ENCODE measurements around the gene LEMD1.

Gene LEMD1

GRCh38 chr1:205353612-205354011, 68.2 kb downstream of the LEMD1 start:
- H3K4me3 ChIP-seq (ENCODE audit: low read length) = no peak overlapping the region
- H3K36me3 ChIP-seq (replicated peaks; ENCODE audit: insufficient read depth, low read length) = no peaks in the 10 kb centered on the region
- TF ChIP-seq EZH2phosphoT487 (IDR thresholded peaks at IDR 0.05; ENCODE audit: low read length) = no peak
- no peaks in the 10 kb centered on the region for H4K20me1 ChIP-seq (ENCODE audit: insufficient read depth, low read length)
- H3K27me3 ChIP-seq (replicated peaks; ENCODE audit: insufficient read depth, low read length) = no peaks in the 10 kb centered on the region
- no peak overlapping the region for H3K27ac ChIP-seq (ENCODE audit: low read length)
- no peaks in the 10 kb centered on the region for H3K9me3 ChIP-seq (replicated peaks; ENCODE audit: insufficient read depth, low read length)
- peaks cover 11% of the 10 kb centered on the region for H3F3A ChIP-seq (ENCODE audit: insufficient read depth, low read length)
- H3K9me2 ChIP-seq (replicated peaks; ENCODE audit: insufficient read depth, low read length) = no peaks in the 10 kb centered on the region
- H2AFZ ChIP-seq (ENCODE audit: low read length) = no peak overlapping the region
- H3K4me1 ChIP-seq (ENCODE audit: low read length) = peaks cover 20% of the 10 kb centered on the region
- H3K9ac ChIP-seq (ENCODE audit: low read length) = no peak overlapping the region
- no peak overlapping the region for H3K4me2 ChIP-seq (ENCODE audit: low read depth, low read length)
- no peak for DNase-seq
- no peaks in the 10 kb centered on the region for H3K79me2 ChIP-seq (ENCODE audit: low read length)

GRCh38 chr1:205353191-205353590, 68.7 kb downstream of the LEMD1 start:
- H3K4me2 ChIP-seq (ENCODE audit: low read depth, low read length) = no peak overlapping the region
- H3K27ac ChIP-seq (ENCODE audit: low read length) = no peak overlapping the region
- H3K79me2 ChIP-seq (ENCODE audit: low read length) = no peaks in the 10 kb centered on the region
- H3K9ac ChIP-seq (ENCODE audit: low read length) = no peak overlapping the region
- peaks cover 24% of the 10 kb centered on the region for H3K4me1 ChIP-seq (ENCODE audit: low read length)
- H3F3A ChIP-seq (ENCODE audit: insufficient read depth, low read length) = peaks cover 15% of the 10 kb centered on the region
- no peak for DNase-seq
- no peak overlapping the region for H3K4me3 ChIP-seq (ENCODE audit: low read length)
- no peaks in the 10 kb centered on the region for H3K9me3 ChIP-seq (replicated peaks; ENCODE audit: insufficient read depth, low read length)
- no peaks in the 10 kb centered on the region for H3K36me3 ChIP-seq (replicated peaks; ENCODE audit: insufficient read depth, low read length)
- no peaks in the 10 kb centered on the region for H3K27me3 ChIP-seq (replicated peaks; ENCODE audit: insufficient read depth, low read length)
- no peaks in the 10 kb centered on the region for H3K9me2 ChIP-seq (replicated peaks; ENCODE audit: insufficient read depth, low read length)
- no peaks in the 10 kb centered on the region for H4K20me1 ChIP-seq (ENCODE audit: insufficient read depth, low read length)
- no peak overlapping the region for H2AFZ ChIP-seq (ENCODE audit: low read length)
- TF ChIP-seq EZH2phosphoT487 (IDR thresholded peaks at IDR 0.05; ENCODE audit: low read length) (no peak), CTCF (IDR thresholded peaks at IDR 0.05; ENCODE audit: low read length) (no peak), EZH2 (optimal IDR thresholded peaks at IDR 0.05; ENCODE audit: low read depth, low read length) (no peak)

DNA sequence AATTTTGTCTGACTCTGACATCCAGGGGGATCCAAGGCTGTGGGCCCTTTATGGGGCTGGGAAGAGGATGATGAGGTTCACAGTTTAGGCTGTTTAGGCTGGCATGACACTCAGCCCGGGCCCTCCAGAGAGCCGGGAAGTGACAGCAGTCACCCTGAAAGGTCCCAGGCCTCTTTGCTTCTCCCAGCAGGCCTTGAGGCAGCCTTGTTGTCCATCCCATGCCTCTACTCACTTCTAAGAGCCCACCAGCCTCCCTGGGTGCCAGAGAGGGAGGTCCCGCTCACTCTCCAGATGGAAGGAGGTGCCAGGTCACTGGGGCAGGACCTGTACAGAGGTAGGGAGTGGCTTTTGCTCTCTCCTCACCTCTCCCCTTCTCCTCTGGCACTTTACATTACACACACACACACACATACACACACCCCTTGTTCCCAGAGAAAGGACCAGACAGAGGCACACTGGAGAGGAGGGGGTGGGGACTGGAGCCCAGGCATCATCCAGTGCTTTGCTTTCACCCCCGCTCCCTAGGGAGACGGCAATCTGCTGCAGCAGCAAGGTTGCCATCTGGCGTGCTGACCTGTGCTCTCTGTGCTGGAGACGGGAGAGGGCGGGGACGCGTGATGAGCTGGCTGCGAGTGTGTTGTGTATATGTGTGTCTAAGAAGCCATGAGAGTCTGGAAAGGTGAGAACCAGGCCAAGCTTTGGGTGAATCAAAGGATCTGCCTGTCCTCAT, 69.7 kb downstream of the LEMD1 start:
- TF ChIP-seq EZH2phosphoT487 (IDR thresholded peaks at IDR 0.05; ENCODE audit: low read length) (no peak), EZH2 (optimal IDR thresholded peaks at IDR 0.05; ENCODE audit: low read depth, low read length) (no peak), CTCF (IDR thresholded peaks at IDR 0.05; ENCODE audit: low read length) (peak; percentile 19)
- peak; percentile 49 for DNase-seq

DNA sequence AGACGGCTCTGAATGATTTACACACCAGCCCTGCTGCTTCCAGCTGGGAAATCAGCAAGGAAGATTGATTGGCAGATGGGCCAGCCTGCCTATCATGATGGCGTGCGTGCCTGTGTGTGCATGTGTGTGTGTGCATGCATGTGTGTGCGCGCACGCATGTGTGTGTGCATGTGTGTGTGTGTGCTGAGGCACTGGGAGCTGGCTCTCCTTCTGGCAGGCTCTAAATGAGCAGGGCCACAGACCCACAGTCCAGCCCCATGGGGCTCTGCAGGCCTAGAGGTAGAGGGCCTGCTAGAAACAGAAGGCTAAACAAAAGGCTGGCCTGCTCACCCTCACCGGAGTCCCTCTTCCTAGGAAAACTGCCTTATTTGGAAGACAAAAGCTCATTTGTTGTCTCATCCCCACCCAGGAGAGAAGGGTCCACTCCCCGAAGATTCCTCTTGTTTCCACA, 71.1 kb downstream of the LEMD1 start:
- H3K9ac ChIP-seq (ENCODE audit: low read length) = no peak overlapping the region
- no peaks in the 10 kb centered on the region for H3K27me3 ChIP-seq (replicated peaks; ENCODE audit: insufficient read depth, low read length)
- no peak for DNase-seq
- H3K4me2 ChIP-seq (ENCODE audit: low read depth, low read length) = no peak overlapping the region
- H3K36me3 ChIP-seq (replicated peaks; ENCODE audit: insufficient read depth, low read length) = no peaks in the 10 kb centered on the region
- TF ChIP-seq EZH2 (optimal IDR thresholded peaks at IDR 0.05; ENCODE audit: low read depth, low read length) = no peak
- no peak for TF ChIP-seq CTCF (IDR thresholded peaks at IDR 0.05; ENCODE audit: low read length)
- no peak for TF ChIP-seq EZH2phosphoT487 (IDR thresholded peaks at IDR 0.05; ENCODE audit: low read length)
- H3K9me2 ChIP-seq (replicated peaks; ENCODE audit: insufficient read depth, low read length) = no peaks in the 10 kb centered on the region
- H3K4me1 ChIP-seq (ENCODE audit: low read length) = peaks cover 32% of the 10 kb centered on the region
- peaks cover 24% of the 10 kb centered on the region for H3F3A ChIP-seq (ENCODE audit: insufficient read depth, low read length)
- H3K79me2 ChIP-seq (ENCODE audit: low read length) = no peaks in the 10 kb centered on the region
- no peaks in the 10 kb centered on the region for H4K20me1 ChIP-seq (ENCODE audit: insufficient read depth, low read length)
- H3K9me3 ChIP-seq (replicated peaks; ENCODE audit: insufficient read depth, low read length) = no peaks in the 10 kb centered on the region
- H3K27ac ChIP-seq (ENCODE audit: low read length) = no peak overlapping the region
- H3K4me3 ChIP-seq (ENCODE audit: low read length) = no peak overlapping the region
- H2AFZ ChIP-seq (ENCODE audit: low read length) = no peak overlapping the region

More for the DNA sequence above, 69.7 kb downstream of the LEMD1 start:
- Histone ChIP-seq H3K4me1 (ENCODE audit: low read length) (peaks cover 32% of the 10 kb centered on the region), H3K79me2 (ENCODE audit: low read length) (no peaks in the 10 kb centered on the region), H2AFZ (ENCODE audit: low read length) (peak overlapping the region; percentile 47), H3K27me3 (replicated peaks; ENCODE audit: insufficient read depth, low read length) (no peaks in the 10 kb centered on the region), H3K9me3 (replicated peaks; ENCODE audit: insufficient read depth, low read length) (no peaks in the 10 kb centered on the region), H3K9ac (ENCODE audit: low read length) (no peak overlapping the region), H3K4me3 (ENCODE audit: low read length) (no peak overlapping the region), H3F3A (ENCODE audit: insufficient read depth, low read length) (peaks cover 24% of the 10 kb centered on the region), H3K9me2 (replicated peaks; ENCODE audit: insufficient read depth, low read length) (no peaks in the 10 kb centered on the region), H4K20me1 (ENCODE audit: insufficient read depth, low read length) (no peaks in the 10 kb centered on the region), H3K4me2 (ENCODE audit: low read depth, low read length) (no peak overlapping the region), H3K36me3 (replicated peaks; ENCODE audit: insufficient read depth, low read length) (no peaks in the 10 kb centered on the region), H3K27ac (ENCODE audit: low read length) (no peak overlapping the region)
